Common myeloid progenitor, CD34-positive (primary cell): Measurements from ENCODE around the gene HSDL1.
"Not testable (repeated sequence)": the region's sequence is repeated elsewhere in the genome, so short reads cannot be mapped to it uniquely, and the experiment has no call there.

Source experiments
- CTCF ChIA-PET: fragments of 350-600 bp; sonication (Branson Sonifier 250); formaldehyde crosslinking; loops from one replicate; lab custom pipeline; 2021; ENCODE audit warnings: antibody characterized with exemption; lab: Charles Lee
- POLR2A ChIA-PET: fragments of 350-600 bp; sonication (Branson Sonifier 250); formaldehyde crosslinking; loops from one replicate; lab custom pipeline; 2021; ENCODE audit warnings: antibody characterized with exemption; lab: Charles Lee
- DNase-seq, 3 donors: peaks; one replicate each; pipeline versions ENCODE4 v3.0.0 to v3.0.0-alpha.2; 2013
- H3K27ac ChIP-seq, 2 experiments: 1 replicate in 1 of 2; 2 replicates in 1 of 2; pipeline ENCODE4 v1.7.0; 2013; ENCODE audit warnings: inconsistent platforms in 2 of 2, low read length in 2 of 2, mild to moderate bottlenecking in 2 of 2, low read depth in 1 of 2, moderate library complexity in 1 of 2; ENCODE audit not compliant: severe bottlenecking in 2 of 2, insufficient read depth in 1 of 2, poor library complexity in 1 of 2
- H3K27me3 ChIP-seq, 5 experiments: replicated peaks in 2 of 5; 1 replicate in 3 of 5; 2 replicates in 2 of 5; pipeline versions ENCODE4 v1.6.1 to v1.7.0; 2013; ENCODE audit warnings: low read length in 4 of 5, mild to moderate bottlenecking in 2 of 5, moderate library complexity in 2 of 5, inconsistent platforms in 1 of 5; ENCODE audit not compliant: insufficient read depth in 5 of 5, control insufficient read depth in 4 of 5
- H3K36me3 ChIP-seq, 4 experiments: 1 replicate in 2 of 4; 2 replicates in 2 of 4; pipeline versions ENCODE4 v1.6.1 to v1.7.0; 2013; ENCODE audit warnings: low read length in 3 of 4, control low read depth in 1 of 4, mild to moderate bottlenecking in 1 of 4; ENCODE audit not compliant: control insufficient read depth in 4 of 4, insufficient read depth in 4 of 4
- H3K4me1 ChIP-seq, 4 experiments: 1 replicate in 3 of 4; 2 replicates in 1 of 4; pipeline versions ENCODE4 v1.6.1 to v1.7.1; 2013; ENCODE audit warnings: low read length in 3 of 4, mild to moderate bottlenecking in 3 of 4, control low read depth in 1 of 4, inconsistent platforms in 1 of 4, moderate library complexity in 1 of 4; ENCODE audit not compliant: control insufficient read depth in 4 of 4, insufficient read depth in 4 of 4; ENCODE audit errors: control extremely low read depth in 1 of 4
- H3K4me3 ChIP-seq, 7 experiments: 1 replicate in 4 of 7; 2 replicates in 3 of 7; pipeline versions ENCODE4 v1.5.1 to v1.7.0; 2013; ENCODE audit warnings: mild to moderate bottlenecking in 7 of 7, low read length in 6 of 7, moderate library complexity in 6 of 7, inconsistent platforms in 2 of 7, low read depth in 2 of 7, control low read depth in 1 of 7; ENCODE audit not compliant: insufficient read depth in 4 of 7, control insufficient read depth in 1 of 7; ENCODE audit errors: extremely low read depth in 1 of 7
- H3K9me3 ChIP-seq, 5 experiments: 1 replicate in 4 of 5; 2 replicates in 1 of 5; pipeline versions ENCODE4 v1.6.1 to v1.7.1; 2013; ENCODE audit warnings: low read length in 4 of 5, mild to moderate bottlenecking in 2 of 5, inconsistent platforms in 1 of 5, low read depth in 1 of 5, moderate library complexity in 1 of 5; ENCODE audit not compliant: control insufficient read depth in 4 of 5, insufficient read depth in 2 of 5; ENCODE audit errors: control extremely low read depth in 1 of 5
- WGBS: methylation state at CpG from one replicate; pipeline ENCODE4 v1.1.5; 2013; ENCODE audit not compliant: insufficient coverage; 5-methylcytosine and 5-hydroxymethylcytosine counted together

HSDL1 gene

GRCh38 chr16:84131117-84131516 is 13.9 kb downstream of the HSDL1 start:
- ChIA-PET POLR2A (no interaction called here), CTCF (interaction anchor here (0.9 to 1.6 kb wide), 3 partner anchors 9 to 65 kb away, joined by 3 to 4 read pairs (median 3); no protein-coding TSS in a partner anchor)
- Histone ChIP-seq H3K4me1 (no peaks in the 10 kb centered on the region), H3K9me3 (no peaks in the 10 kb centered on the region), H3K27me3 (peaks cover 0 to 2% (median 0%) of the 10 kb centered on the region in 5 experiments), H3K4me3 (no peak overlapping the region), H3K36me3 (peaks cover 6 to 23% (median 16%) of the 10 kb centered on the region in 4 experiments), H3K27ac (no peak overlapping the region)
- DNase-seq = no peak
- WGBS = 91% methylated on average over 5 of the region's 5 CpGs

- POLR2A ChIA-PET = no interaction called here
Observed at GRCh38 chr16:84124257-84125073, 20.5 kb downstream of the HSDL1 start.

DNA sequence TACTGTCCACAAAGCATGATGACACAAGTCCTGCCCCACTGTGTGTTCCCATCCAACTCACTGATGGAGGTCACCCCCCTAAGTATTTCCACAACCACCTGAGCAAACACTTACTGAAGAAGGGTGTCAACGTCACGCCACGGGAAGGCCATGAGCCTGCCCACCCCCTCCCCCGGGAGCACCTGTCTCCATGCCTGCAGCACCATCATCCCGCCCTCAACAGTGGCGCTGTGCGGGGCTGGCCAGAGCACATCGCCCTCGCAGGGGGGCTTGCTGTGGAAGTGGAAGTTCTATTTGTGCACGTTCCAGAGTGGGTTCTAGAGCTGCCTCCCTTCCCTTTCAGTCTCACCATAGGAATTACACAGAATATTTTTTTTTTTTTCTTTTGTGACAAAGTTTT is 24.0 kb downstream of the HSDL1 start:
- peaks cover 0 to 5% (median 3%) of the 10 kb centered on the region in 5 experiments for H3K27me3 ChIP-seq
- POLR2A ChIA-PET = no interaction called here
- peaks cover 0 to 20% (median 12%) of the 10 kb centered on the region in 4 experiments for H3K36me3 ChIP-seq
- peaks cover 3 to 13% (median 11%) of the 10 kb centered on the region in 4 experiments for H3K4me1 ChIP-seq
- 100% methylated on average over 2 of the region's 10 CpGs for WGBS
- no peak overlapping the region for H3K4me3 ChIP-seq
- DNase-seq = no peak
- H3K27ac ChIP-seq = no peak overlapping the region
- no peaks in the 10 kb centered on the region for H3K9me3 ChIP-seq
- CTCF ChIA-PET = no interaction called here

More at GRCh38 chr16:84124257-84125073, 20.5 kb downstream of the HSDL1 start:
- Histone ChIP-seq H3K27me3 (peaks cover 0 to 4% (median 0%) of the 10 kb centered on the region in 5 experiments), H3K36me3 (peaks cover 7 to 31% (median 15%) of the 10 kb centered on the region in 4 experiments), H3K27ac (no peak overlapping the region), H3K4me1 (no peaks in the 10 kb centered on the region), H3K4me3 (no peak overlapping the region), H3K9me3 (no peaks in the 10 kb centered on the region)
- 96% methylated on average over 5 of the region's 7 CpGs for WGBS
- CTCF ChIA-PET = interaction anchor here (1.5 kb wide), 1 partner anchor 63 kb away, joined by 3 read pairs; no protein-coding TSS in a partner anchor
- DNase-seq = no peak

- POLR2A ChIA-PET = no interaction called here
- Histone ChIP-seq H3K4me1 (peaks cover 8 to 22% (median 19%) of the 10 kb centered on the region in 4 experiments), H3K4me3 (no peak overlapping the region), H3K27me3 (peaks cover 0 to 5% (median 3%) of the 10 kb centered on the region in 5 experiments), H3K27ac (no peak overlapping the region), H3K36me3 (peaks cover 0 to 20% (median 12%) of the 10 kb centered on the region in 4 experiments), H3K9me3 (no peaks in the 10 kb centered on the region)
- CTCF ChIA-PET = interaction anchor here (1.8 kb wide), 1 partner anchor 14 kb away, joined by 5 read pairs; no protein-coding TSS in a partner anchor
- WGBS = 76% methylated on average over 5 of the region's 5 CpGs
- no peak for DNase-seq
Observed at GRCh38 chr16:84120023-84120422, 25.0 kb downstream of the HSDL1 start.

- H3K4me3 ChIP-seq = no peak overlapping the region
- POLR2A ChIA-PET = no interaction called here
- H3K9me3 ChIP-seq = no peaks in the 10 kb centered on the region
- no peak for DNase-seq
- peaks cover 8 to 27% (median 20%) of the 10 kb centered on the region in 4 experiments for H3K4me1 ChIP-seq
- H3K36me3 ChIP-seq = peaks cover 0 to 19% (median 10%) of the 10 kb centered on the region in 4 experiments
- no peak overlapping the region for H3K27ac ChIP-seq
- WGBS = 96% methylated on average over 13 of the region's 13 CpGs
- CTCF ChIA-PET = interaction anchor here (1.0 to 1.8 kb wide), 2 partner anchors 13 to 15 kb away, joined by 3 to 5 read pairs; no protein-coding TSS in a partner anchor
- H3K27me3 ChIP-seq = peaks cover 0 to 5% (median 3%) of the 10 kb centered on the region in 5 experiments
Observed at GRCh38 chr16:84119368-84119767, 25.6 kb downstream of the HSDL1 start.

DNA sequence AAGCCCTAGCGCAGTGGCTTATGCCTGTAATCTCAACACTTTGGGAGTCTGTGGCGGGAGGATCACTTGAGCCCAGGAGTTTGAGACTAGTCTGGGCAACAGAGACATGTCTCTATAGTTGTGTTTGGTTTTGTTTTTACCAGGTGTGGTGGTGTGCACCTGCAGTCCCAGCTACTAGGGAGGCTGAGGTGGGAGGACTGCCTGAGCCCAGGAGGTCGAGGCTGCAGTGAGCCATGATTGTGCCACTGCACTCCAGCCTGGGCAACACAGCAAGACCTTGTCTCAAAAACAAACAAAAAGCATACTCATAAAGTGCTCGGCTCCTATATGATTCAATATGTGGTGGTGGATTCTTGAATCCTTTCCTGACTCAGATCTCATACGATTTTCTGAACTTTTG is 26.7 kb downstream of the HSDL1 start:
- H3K9me3 ChIP-seq, H3K27me3 ChIP-seq, DNase-seq, POLR2A ChIA-PET, H3K4me3 ChIP-seq, H3K27ac ChIP-seq: not testable (repeated sequence)
- Histone ChIP-seq H3K36me3 (peaks cover 0 to 13% (median 6%) of the 10 kb centered on the region in 4 experiments), H3K4me1 (peaks cover 8 to 31% (median 21%) of the 10 kb centered on the region in 4 experiments)
- WGBS = 100% methylated on average over 1 of the region's 5 CpGs
- CTCF ChIA-PET = interaction anchor here (1.0 to 2.7 kb wide), 4 partner anchors 12 to 61 kb away, joined by 3 to 13 read pairs (median 4); no protein-coding TSS in a partner anchor
